GM19463 (cell line): ENCODE data around the gene IFT25.
"Not testable (repeated sequence)": the region's sequence is repeated elsewhere in the genome, so short reads cannot be mapped to it uniquely, and the experiment has no call there.

ENCODE experiments used
- ATAC-seq: cut with Tn5 transposase; IDR thresholded peaks from one replicate; pipeline ENCODE4 v1.9.1; 2021; ENCODE audit warnings: mild to moderate bottlenecking, moderate library complexity; ENCODE audit not compliant: unreplicated experiment

The IFT25 gene

DNA sequence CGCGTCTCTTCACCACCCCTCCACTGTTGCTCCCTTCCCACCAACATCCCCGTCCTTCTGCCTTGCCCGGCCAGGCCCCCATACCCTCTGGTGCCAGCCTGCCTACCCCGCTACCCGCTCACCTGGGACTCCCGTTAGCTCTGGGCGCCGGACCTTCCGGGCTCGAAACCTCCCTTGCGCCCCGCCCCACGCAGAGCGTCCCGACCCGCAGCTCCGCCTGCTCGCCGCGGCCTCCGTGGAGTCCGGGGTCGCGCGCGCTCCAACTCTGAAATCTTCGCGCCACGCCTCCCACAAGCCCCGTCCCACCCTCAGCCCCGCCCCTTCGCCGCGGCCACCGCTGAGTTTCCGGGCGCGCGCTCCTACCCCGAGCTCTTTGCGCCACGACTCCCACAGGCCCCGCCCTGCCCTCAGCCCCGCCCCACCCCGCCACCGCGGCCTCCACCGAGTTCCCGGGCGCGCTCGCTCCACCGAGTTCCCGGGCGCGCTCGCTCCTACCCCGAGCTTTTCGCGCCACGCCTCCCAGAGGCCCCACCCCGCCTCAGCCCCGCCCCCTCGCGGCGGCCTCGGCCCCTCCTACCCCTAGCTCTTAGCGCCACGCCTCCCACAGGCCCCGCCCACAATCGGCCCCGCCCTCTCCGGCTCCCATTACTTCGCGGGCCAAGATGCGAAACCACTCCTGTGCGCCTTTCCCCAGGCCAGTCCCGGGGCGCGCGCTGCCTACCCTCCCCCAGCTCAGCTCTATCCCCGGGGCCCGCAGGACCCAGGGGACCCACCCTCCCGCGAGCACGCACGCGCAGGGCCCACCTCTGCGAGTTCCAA lies at the start of gene IFT25:
TSS of gene IFT25 (minus strand) at position 267 of the 819 bp plus-strand sequence. CDS start 5,617 bp downstream, outside the sequence.
- peak; percentile 66 for ATAC-seq

DNA sequence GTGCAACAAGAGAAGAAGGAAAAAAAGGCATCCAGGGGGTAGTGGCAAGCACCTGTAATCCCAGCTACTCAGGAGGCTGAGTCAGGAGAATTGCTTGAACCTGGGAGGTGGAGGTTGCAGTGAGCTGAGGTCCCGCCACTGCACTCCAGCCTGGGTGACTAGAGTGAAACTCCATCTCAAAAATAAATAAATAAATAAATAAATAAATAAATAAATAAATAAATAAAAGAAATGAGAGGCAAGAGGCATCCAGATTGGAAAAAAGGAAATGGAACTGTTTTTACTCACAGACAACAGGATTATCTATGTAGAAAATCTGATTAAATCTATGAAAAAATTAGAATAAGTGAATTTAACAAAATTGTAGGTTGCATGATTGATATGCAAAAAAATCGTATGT lies 49.0 kb upstream of the IFT25 start:
- ATAC-seq: not testable (repeated sequence)

DNA sequence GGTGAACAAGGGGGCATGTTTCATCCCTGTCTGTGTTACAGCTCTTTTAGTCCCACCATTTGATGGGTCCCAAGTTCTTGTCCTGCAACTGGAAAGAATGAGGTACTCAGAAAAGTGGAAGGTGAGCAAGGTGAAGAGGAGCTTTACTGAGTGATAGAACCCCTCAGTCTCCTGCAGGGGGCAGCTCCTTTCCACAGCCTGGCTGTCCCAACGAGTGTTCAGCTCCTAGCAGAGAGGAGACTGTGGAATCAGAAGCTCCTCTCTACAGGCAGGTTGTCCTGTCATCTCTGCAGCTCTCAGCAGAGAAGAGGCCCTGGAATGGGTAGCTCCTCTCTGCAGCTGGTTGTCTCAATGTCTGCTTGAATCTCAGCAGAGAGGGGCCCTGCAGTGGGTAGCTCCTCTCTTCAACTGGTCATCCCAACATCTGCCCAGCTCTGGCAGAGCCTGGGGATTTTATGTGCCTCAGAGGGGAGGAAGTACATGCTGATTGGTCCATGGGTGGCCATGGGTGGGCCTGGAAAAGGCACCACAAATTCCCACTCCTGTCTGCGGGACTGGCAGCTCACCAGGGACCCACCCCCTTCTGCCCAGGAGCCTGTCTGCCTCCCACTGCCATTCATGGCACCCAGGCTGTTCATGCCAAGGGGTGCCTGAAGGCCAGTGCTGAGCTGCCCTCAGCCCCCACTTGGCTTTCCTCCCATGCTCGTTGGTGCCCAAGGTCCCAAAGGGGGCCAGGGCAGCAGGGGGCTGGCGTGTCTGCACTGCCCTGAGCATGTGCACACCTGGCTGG lies 46.8 kb upstream of the IFT25 start:
- ATAC-seq: no peak

DNA sequence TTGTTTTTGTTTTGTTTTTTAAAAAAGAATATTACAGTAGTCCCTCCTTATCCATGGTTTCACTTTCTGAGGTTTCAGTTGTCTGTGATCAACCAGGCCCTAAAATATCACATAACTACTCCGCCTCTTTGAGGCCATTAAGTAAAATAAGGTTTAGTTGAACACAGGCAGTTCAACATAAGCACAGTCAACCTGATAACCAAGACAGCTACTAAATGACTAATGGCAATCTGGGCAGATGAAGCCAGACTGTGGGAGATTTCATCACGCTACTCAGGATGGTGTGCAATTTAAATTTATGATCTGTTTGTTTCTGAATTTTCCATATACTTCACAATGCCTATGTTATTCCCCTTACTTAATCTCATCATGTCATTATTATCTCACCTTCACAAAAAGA lies 42.4 kb upstream of the IFT25 start:
- no peak for ATAC-seq

DNA sequence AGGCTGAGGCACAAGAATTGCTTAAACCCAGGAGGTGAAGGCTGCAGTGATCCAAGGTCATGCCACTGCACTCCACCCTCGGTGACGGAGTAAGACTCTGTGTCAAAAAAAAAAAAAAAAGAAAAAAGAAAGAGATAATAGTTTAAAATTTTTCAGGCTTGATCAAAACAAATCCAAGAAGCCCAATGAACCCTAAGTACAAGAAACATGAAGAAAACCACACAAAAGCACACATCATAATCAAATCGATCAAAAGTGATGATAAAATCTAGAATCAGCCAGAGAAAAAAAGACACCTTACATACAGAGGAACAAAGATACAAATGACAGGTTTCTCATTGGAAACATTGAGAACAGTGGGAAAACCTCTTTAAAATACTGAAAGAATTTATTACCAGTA lies 41.0 kb upstream of the IFT25 start:
- ATAC-seq: no peak

DNA sequence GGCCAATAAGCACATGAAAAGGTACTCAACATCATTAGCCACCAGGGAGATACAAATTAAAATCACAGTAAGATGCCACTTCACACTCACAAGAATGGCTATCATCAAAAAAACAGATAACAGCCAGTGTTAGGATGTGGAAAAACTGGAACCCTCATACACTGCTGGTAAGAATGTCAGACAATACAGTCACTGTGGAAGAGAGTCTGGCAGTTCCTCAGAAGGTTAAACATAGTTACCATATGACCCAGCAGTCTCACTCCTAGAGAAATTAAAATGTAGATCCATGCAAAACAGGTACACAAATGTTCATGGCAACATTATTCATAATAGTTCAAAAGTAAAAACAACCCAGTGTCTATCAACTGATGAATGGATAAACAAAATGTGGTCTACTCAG lies 39.2 kb upstream of the IFT25 start:
- no peak for ATAC-seq

DNA sequence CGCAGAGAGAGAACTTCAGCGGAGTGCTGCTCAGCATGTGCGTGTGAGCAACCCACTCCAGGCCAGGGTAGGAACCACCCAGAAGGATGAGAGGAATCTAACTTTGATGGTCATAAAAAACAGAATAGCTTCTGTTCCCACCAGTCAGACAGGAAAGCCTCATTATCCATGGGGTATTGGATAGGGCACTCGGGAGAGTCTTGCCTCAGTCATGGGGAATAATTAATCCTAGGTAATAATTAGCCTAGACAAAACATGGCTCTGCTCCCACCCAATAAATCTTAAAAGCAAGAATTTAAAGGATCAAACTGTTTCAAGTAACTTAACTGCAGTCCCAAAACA lies 37.2 kb upstream of the IFT25 start:
- ATAC-seq: no peak

DNA sequence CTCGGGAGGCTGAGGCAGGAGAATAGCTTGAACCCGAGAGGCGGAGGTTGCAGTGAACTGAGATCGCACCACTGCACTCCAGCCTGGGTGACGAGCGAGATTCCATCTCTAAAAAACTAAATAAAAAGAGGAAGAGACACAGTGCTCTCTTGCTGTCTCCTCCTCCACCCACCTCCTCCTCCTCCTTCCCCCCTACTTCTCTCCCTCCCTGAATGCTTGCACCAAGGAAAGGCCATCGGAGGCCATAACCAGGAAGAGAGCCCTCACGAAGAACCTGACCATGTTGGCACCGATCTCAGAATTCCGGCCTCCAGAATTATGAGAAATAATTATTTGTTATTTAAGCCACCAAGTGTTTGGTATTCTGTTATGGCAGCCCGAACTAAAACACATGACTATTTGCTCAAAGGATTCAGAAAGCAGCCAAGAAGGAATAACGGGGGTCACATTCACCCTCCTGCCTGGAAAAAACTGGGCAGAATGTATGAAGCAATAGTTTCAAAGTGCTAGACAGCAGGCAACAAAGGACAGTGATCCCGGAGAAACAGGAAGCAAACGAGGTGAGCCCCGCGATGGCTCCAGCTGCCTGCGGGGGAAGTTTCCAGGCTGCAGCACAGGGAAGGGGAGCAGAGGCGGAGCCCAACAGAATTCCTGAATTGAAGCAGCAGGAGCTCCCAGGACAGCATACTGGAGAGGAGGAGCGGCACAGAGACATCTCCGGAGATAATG lies 36.7 kb upstream of the IFT25 start:
- no peak for ATAC-seq

DNA sequence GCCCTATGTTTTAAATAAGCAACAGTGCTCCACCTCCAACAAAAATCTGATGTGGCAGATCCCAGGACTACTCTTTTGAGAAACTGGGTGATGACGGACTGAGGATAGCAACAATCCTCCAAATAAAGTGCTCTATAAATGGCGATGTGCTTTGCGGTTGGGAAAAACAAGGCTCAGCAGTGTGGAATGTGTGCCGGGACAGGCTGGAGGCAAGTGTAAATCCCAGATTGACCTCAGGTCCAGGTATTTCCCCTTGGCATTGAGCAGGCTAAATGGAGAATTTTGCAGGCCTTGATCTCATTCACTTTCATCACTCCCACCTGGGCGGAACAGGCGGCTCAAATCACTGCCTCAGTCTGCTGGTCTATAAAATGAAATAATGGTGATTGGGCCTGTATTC lies 35.7 kb upstream of the IFT25 start:
- no peak for ATAC-seq

- ATAC-seq: no peak
Measured at GRCh38 chr1:53979712-53980450, 34.4 kb upstream of the IFT25 start.

DNA sequence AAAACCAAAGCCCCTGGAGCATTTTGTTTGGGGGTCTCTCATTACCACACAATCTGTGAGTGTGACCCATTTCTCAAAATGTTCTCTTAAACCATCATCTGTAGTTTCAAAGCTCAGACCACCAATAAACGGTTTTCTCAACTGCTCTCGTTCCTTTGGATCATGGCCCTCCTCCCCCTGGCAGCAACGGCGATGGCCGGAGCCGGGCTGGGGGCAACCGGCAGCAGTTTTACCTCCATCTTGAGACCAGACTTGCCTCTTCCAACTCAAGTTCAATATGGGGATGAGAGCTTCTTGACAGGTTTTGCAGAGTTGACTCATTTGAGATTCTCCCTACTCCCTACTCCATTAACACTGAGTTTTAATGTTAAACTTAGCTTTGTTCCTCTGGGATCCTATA lies 30.4 kb upstream of the IFT25 start:
- ATAC-seq: no peak

DNA sequence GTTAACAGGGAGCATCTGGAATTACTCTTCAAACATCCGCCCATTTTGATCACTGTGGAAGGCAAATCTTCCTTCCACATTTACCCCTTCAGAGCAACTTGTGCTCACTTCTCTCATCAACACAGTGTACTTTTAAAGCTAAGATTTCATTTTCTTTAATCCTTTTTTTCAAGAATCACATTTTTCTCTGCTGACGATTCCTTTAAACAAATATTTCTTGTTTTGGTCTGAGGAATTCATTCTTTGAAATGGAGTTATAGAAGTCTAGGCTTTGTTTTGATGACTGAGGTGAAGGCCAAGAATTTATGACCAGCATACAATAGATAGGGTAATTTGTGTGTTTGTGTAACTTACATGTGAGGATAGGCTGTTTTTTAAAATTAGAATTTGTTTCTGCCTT lies 26.2 kb upstream of the IFT25 start:
- ATAC-seq: no peak

DNA sequence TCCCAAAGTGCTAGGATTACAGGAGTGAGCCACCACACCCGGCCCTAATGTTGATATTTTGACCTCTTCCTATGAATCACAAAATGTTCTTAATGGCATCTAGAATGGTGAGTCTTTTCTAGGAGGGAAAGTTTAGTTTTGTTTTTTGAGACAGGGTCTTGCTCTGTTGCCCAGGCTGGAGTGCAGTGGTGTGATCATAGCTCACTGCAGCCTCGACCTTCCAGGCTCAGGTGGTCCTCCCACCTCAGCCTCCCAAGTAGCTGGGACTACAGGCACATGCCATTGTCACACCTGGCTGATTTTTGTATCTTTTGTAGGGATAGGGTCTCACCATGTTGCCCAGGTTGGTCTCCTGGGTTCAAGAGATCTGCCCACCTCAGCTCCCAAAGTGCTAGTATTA lies 23.8 kb upstream of the IFT25 start:
- not testable (repeated sequence) for ATAC-seq

- no peak for ATAC-seq
Measured at GRCh38 chr1:53968125-53968513, 22.6 kb upstream of the IFT25 start.

- ATAC-seq: no peak
Measured at GRCh38 chr1:53967409-53968124, 22.1 kb upstream of the IFT25 start.

- ATAC-seq: no peak
Measured at GRCh38 chr1:53966794-53967193, 21.3 kb upstream of the IFT25 start.

GRCh38 chr1:53964109-53964508 lies 18.6 kb upstream of the IFT25 start:
- ATAC-seq: no peak

DNA sequence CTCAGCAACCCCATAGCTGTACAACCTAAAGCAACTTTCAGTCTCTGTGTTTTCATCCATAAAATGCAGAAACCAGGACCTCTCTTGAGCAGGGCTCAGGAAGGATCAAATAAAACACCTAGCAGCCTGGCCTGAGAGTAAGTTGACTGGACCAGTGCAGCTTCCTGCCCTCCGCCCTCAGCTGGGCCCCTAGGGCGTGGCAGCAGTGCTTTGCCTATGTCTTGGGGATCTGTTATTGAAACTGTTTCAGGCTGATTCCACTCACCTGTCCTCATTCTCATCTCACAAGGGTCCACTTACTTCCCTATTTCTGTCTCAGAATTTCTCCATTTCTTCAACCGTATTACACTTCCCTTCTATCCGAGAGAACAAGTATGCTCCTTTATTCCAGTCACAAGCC lies 18.0 kb upstream of the IFT25 start:
- no peak for ATAC-seq

DNA sequence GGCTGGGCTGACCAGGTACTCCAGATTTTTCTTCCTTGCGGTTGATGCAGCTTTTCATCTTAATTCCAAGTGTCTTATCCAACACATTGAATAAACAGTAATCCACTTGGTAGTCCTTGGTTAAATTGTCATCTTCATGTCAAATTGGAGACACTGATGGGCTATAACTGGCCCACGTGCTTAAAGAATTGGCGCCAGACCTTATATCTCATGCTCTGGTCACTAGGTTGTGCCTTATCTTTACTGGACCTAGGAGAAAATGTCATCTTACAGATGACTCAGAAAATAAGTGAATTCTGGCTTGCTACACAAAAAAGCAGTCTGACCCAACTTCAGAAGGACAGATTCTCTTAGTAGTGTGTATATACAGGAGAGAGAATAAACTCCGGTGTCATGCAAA lies 16.9 kb upstream of the IFT25 start:
- no peak for ATAC-seq

GRCh38 chr1:53959664-53960250 lies 14.3 kb upstream of the IFT25 start:
- no peak for ATAC-seq
